Left ventricle myocardium inferior (tissue), 1 donor: ENCODE measurements around the gene DBT. TPM values are rescaled to one million over a fixed set of nuclear protein-coding genes. Genes with fewer than 3 reads are reported as not detected.

Experiments
- DNase-seq: peaks from one replicate; pipeline ENCODE4 v3.0.0-alpha.2; 2020
- H3K27ac ChIP-seq: fragments of 200-600 bp; replicated peaks from 2 replicates; pipeline ENCODE4 v1.8.0; 2021
- H3K27me3 ChIP-seq: fragments of 200-600 bp; 2 replicates; pipeline ENCODE4 v1.8.0; 2021; ENCODE audit warnings: low read depth
- H3K36me3 ChIP-seq: fragments of 200-600 bp; 2 replicates; pipeline ENCODE4 v1.8.0; 2021
- H3K4me1 ChIP-seq: fragments of 200-600 bp; 2 replicates; pipeline ENCODE4 v1.8.0; 2021
- H3K4me3 ChIP-seq: fragments of 200-600 bp; 2 replicates; pipeline ENCODE4 v1.8.0; 2021; ENCODE audit warnings: mild to moderate bottlenecking, moderate library complexity
- H3K9me3 ChIP-seq: fragments of 200-600 bp; replicated peaks from 2 replicates; pipeline ENCODE4 v1.8.0; 2021
- CTCF ChIP-seq: fragments of 200-600 bp; IDR thresholded peaks from 2 replicates; pipeline ENCODE4 v1.8.0; 2021; ENCODE audit warnings: antibody characterized with exemption, mild to moderate bottlenecking, borderline replicate concordance
- intact Hi-C: fragments of 100-400 bp; cut with micrococcal nuclease; formaldehyde crosslinking; loops from one replicate; pipeline ENCODE4 v1.11.0; 2022
- total RNA-seq: library from RNA; stranded (reverse); fragmentation: NEBNext Ultra II Directional; extraction: Animal tissue kit (Norgen Biotek cat#: 25700); gene quantifications from one replicate; pipeline ENCODE4 v1.2.1, GENCODE V29; 2021
- donor health status: DM: no; HTN: yes; CAD: no; lungs with severe emphysema.

Gene DBT
- total RNA-seq, 1 donor from 2014 or later = 38.8 TPM

GRCh38 chr1:100287162-100287561 is 37.5 kb upstream of the DBT start:
- Histone ChIP-seq H3K4me1 (peaks cover under 1% of the 10 kb centered on the region), H3K9me3 (no peaks in the 10 kb centered on the region), H3K4me3 (no peak overlapping the region), H3K27ac (no peak overlapping the region), H3K36me3 (peaks cover 88% of the 10 kb centered on the region), H3K27me3 (no peaks in the 10 kb centered on the region)
- no peak for DNase-seq
- no peak for TF ChIP-seq CTCF
- intact Hi-C loops = no loop called here

GRCh38 chr1:100284591-100284990 is 35.0 kb upstream of the DBT start:
- TF ChIP-seq CTCF = no peak
- H3K27me3 ChIP-seq = no peaks in the 10 kb centered on the region
- H3K27ac ChIP-seq = no peak overlapping the region
- H3K4me3 ChIP-seq = no peak overlapping the region
- intact Hi-C loops = no loop called here
- DNase-seq = no peak
- H3K36me3 ChIP-seq = peaks cover 77% of the 10 kb centered on the region
- peaks cover 15% of the 10 kb centered on the region for H3K4me1 ChIP-seq
- H3K9me3 ChIP-seq = no peaks in the 10 kb centered on the region

- Histone ChIP-seq H3K4me1 (peaks cover 28% of the 10 kb centered on the region), H3K27ac (peak overlapping the region; percentile 78), H3K36me3 (peaks cover 80% of the 10 kb centered on the region), H3K9me3 (no peaks in the 10 kb centered on the region), H3K27me3 (no peaks in the 10 kb centered on the region), H3K4me3 (no peak overlapping the region)
- intact Hi-C loops = loop anchor here (10.0 kb wide), 1 partner anchor 145 kb away; the partner anchor contains the start of genes SASS6 and TRMT13
- TF ChIP-seq CTCF = no peak
- DNase-seq = no peak
Measured at GRCh38 chr1:100279954-100280682, 30.5 kb upstream of the DBT start.

- intact Hi-C loops = loop anchor here (10.0 kb wide), 1 partner anchor 145 kb away; the partner anchor contains the start of genes SASS6 and TRMT13
- H3K36me3 ChIP-seq = peaks cover 80% of the 10 kb centered on the region
- no peak for DNase-seq
- no peak overlapping the region for H3K4me3 ChIP-seq
- peaks cover 28% of the 10 kb centered on the region for H3K4me1 ChIP-seq
- H3K27me3 ChIP-seq = no peaks in the 10 kb centered on the region
- TF ChIP-seq CTCF = no peak
- H3K27ac ChIP-seq = peak overlapping the region; percentile 78
- no peaks in the 10 kb centered on the region for H3K9me3 ChIP-seq
Measured at GRCh38 chr1:100279358-100279923, 29.8 kb upstream of the DBT start.

GRCh38 chr1:100277866-100278265 is 28.2 kb upstream of the DBT start:
- no peak for TF ChIP-seq CTCF
- H3K4me1 ChIP-seq = peaks cover 31% of the 10 kb centered on the region
- DNase-seq = no peak
- no peak overlapping the region for H3K4me3 ChIP-seq
- intact Hi-C loops = loop anchor here (10.0 kb wide), 1 partner anchor 143 kb away; the partner anchor contains the start of genes SASS6 and TRMT13
- H3K36me3 ChIP-seq = peaks cover 89% of the 10 kb centered on the region
- no peak overlapping the region for H3K27ac ChIP-seq
- H3K9me3 ChIP-seq = no peaks in the 10 kb centered on the region
- H3K27me3 ChIP-seq = no peaks in the 10 kb centered on the region
